Heart right ventricle (tissue), 16 donors: ENCODE measurements around the gene NOP16. TPM values are rescaled to one million over a fixed set of nuclear protein-coding genes. Genes with fewer than 3 reads are reported as not detected.
A peak's percentile ranks its signal among the peaks of the same experiment; 100 is the strongest.

Experiments
- ATAC-seq, 8 donors: fragments of 200-7000 bp; cut with Tn5 transposase; one replicate each; pipeline ENCODE4 v1.9.1; 2020; ENCODE audit warnings: mild to moderate bottlenecking in 8 of 8, moderate library complexity in 8 of 8, moderate number of reproducible peaks in 1 of 8
- DNase-seq, 2 donors: peaks; one replicate each; pipeline ENCODE4 v3.0.0-alpha.2; 2020
- H3K27ac ChIP-seq, 10 donors: fragments of 200-600 bp; sonication (generic) in 2 of 10; one replicate each; pipeline versions ENCODE4 v1.5.0 to v1.8.0; 2020 to 2022; ENCODE audit warnings: mild to moderate bottlenecking in 3 of 10
- H3K27me3 ChIP-seq, 7 donors: fragments of 200-600 bp; one replicate each; pipeline ENCODE4 v1.8.0; 2021 to 2022; ENCODE audit warnings: mild to moderate bottlenecking in 2 of 7
- H3K36me3 ChIP-seq, 9 donors: fragments of 200-600 bp; sonication (generic) in 1 of 9; one replicate each; pipeline versions ENCODE4 v1.5.0 to v1.8.0; 2020 to 2022; ENCODE audit warnings: mild to moderate bottlenecking in 2 of 9
- H3K4me1 ChIP-seq, 9 donors: fragments of 200-600 bp; sonication (generic) in 1 of 9; one replicate each; pipeline versions ENCODE4 v1.5.0 to v1.8.0; 2020 to 2022; ENCODE audit warnings: mild to moderate bottlenecking in 4 of 9
- H3K4me3 ChIP-seq, 10 donors: fragments of 200-600 bp; sonication (generic) in 2 of 10; one replicate each; pipeline versions ENCODE4 v1.5.0 to v1.8.0; 2020 to 2022; ENCODE audit warnings: mild to moderate bottlenecking in 7 of 10, moderate library complexity in 2 of 10
- H3K9me3 ChIP-seq, 11 donors: fragments of 200-600 bp in 10 of 11; sonication (generic) in 2 of 11; one replicate each; pipeline versions ENCODE4 v1.5.0 to v1.8.0; 2013 to 2022; ENCODE audit warnings: mild to moderate bottlenecking in 2 of 11, control low read depth in 1 of 11, moderate library complexity in 1 of 11
- CTCF ChIP-seq, 9 donors: fragments of 200-600 bp; sonication (generic) in 2 of 9; IDR thresholded peaks; one replicate each; pipeline versions ENCODE4 v1.5.0 to v1.8.0; 2021 to 2022; ENCODE audit warnings: antibody characterized with exemption in 9 of 9, mild to moderate bottlenecking in 5 of 9, moderate library complexity in 1 of 9
- WGBS, 2 donors: extraction: QIAGEN DNeasy Blood & Tissue Kit; methylation state at CpG; one replicate each; pipeline ENCODE4 v1.1.7; 2013; ENCODE audit warnings: inconsistent platforms in 1 of 2; 5-methylcytosine and 5-hydroxymethylcytosine counted together
- intact Hi-C, 10 donors: fragments of 100-400 bp; cut with DNase I; formaldehyde crosslinking; loops; one replicate each; pipeline versions ENCODE4 v1.11.1 to v1.14.2; 2022
- polyA plus RNA-seq, 2 donors: library from polyadenylated mRNA; stranded (reverse); fragments of 200-250 nt; gene quantifications; one replicate each; pipeline ENCODE4 v1.2.3, GENCODE V29; 2013
- total RNA-seq, 10 donors: library from RNA; stranded (reverse); fragmentation: NEBNext Ultra II Directional in 3 of 10; extraction: Animal tissue kit (Norgen Biotek cat#: 25700) in 3 of 10; gene quantifications; one replicate each; pipeline versions ENCODE4 v1.2.1 to v1.2.4, GENCODE V29; 2021 to 2023
- donor health status: Arrhythmogenic right ventricular cardiomyopathy.
- donor health status: ischemic (EF 13 %, LVEDD 7.1; RV severe dilation, severe dysfunction).
- donor health status: healthy with polysubstance abuse.
- donor health status: DM: no; HTN: yes; CAD: no.
- donor health status: DM: no; HTN: no; CAD: no.
- donor health status: ischemic (EF 25% LVEDD 6.9; RV normal size, moderate dysfunction).
- donor health status: ischemic (EF 25% LVEDD 5.7; RV mildly dilated, moderate dysfunction).
- donor health status: healthy.
- donor health status: DM: yes; HTN: yes; CAD: no.
- donor health status: Ischemic cardiomyopathy.
- donor health status: ischemic (EF 35%, LVEDD 5.7; RV mildly dilated, moderate dysfunction).
- donor health status: nonischemic (EF 11% LVEDD 7.7; RV severe dilation, severe dysfunction).
- donor health status: DM: yes; HTN: yes; CAD: no.
- donor health status: PGD.
- donor health status: ischemic (EF 29% LVEDD 5.4; RV normal size, mild dysfunction).
- donor health status: nonischemic (EF 23%, LVEDD 6.1; RV moderate dilation, normal function).

The NOP16 gene
- total and polyA plus RNA-seq, 12 donors, result 11.3 to 84.0 (median 19.1) TPM

GRCh38 chr5:176383961-176384360 lies 4.4 kb downstream of the NOP16 start:
- Histone ChIP-seq H3K4me3 (no peak overlapping the region), H3K9me3 (no peaks in the 10 kb centered on the region), H3K27ac (peak overlapping the region in 4 of 10 donors; percentile 20 to 46 (median 36)), H3K36me3 (peaks cover 0 to 64% (median 29%) of the 10 kb centered on the region in 9 donors), H3K27me3 (no peaks in the 10 kb centered on the region), H3K4me1 (peaks cover 6 to 37% (median 23%) of the 10 kb centered on the region in 9 donors)
- intact Hi-C loops, result loop anchor here in 1 of 10 donors (10.0 kb wide), 1 partner anchor 151 kb away; the partner anchor contains the start of gene RNF44
- no peak for TF ChIP-seq CTCF (IDR thresholded peaks at IDR 0.05)
- 85 to 86% methylated on average over 9 of the region's 9 CpGs for WGBS, 2 donors
- DNase-seq (no peak), ATAC-seq (no peak)

GRCh38 chr5:176383248-176383905 lies 5.0 kb downstream of the NOP16 start:
- Histone ChIP-seq H3K4me3 (no peak overlapping the region), H3K27ac (peak overlapping the region in 7 of 10 donors; percentile 15 to 46 (median 23)), H3K4me1 (peaks cover 6 to 37% (median 23%) of the 10 kb centered on the region in 9 donors), H3K27me3 (no peaks in the 10 kb centered on the region), H3K9me3 (no peaks in the 10 kb centered on the region), H3K36me3 (peaks cover 0 to 64% (median 29%) of the 10 kb centered on the region in 9 donors)
- ATAC-seq (no peak), DNase-seq (no peak)
- 63 to 81% methylated on average over 15 of the region's 15 CpGs for WGBS, 2 donors
- no peak for TF ChIP-seq CTCF (IDR thresholded peaks at IDR 0.05)
- intact Hi-C loops, result loop anchor here in 1 of 10 donors (10.0 kb wide), 1 partner anchor 151 kb away; the partner anchor contains the start of gene RNF44

GRCh38 chr5:176382721-176383120 lies 5.7 kb downstream of the NOP16 start:
- TF ChIP-seq CTCF (IDR thresholded peaks at IDR 0.05), result no peak
- Histone ChIP-seq H3K4me1 (peaks cover 6 to 33% (median 21%) of the 10 kb centered on the region in 9 donors), H3K27me3 (no peaks in the 10 kb centered on the region), H3K27ac (peak overlapping the region in 8 of 10 donors; percentile 20 to 95 (median 76)), H3K4me3 (no peak overlapping the region), H3K36me3 (peaks cover 0 to 64% (median 29%) of the 10 kb centered on the region in 9 donors), H3K9me3 (no peaks in the 10 kb centered on the region)
- intact Hi-C loops, result loop anchor here in 1 of 10 donors (10.0 kb wide), 1 partner anchor 152 kb away; the partner anchor contains the start of gene RNF44
- 76 to 92% methylated on average over 3 of the region's 3 CpGs for WGBS, 2 donors
- no peak for ATAC-seq
- no peak for DNase-seq

- Histone ChIP-seq H3K4me3 (no peak overlapping the region), H3K36me3 (peaks cover 0 to 64% (median 29%) of the 10 kb centered on the region in 9 donors), H3K27ac (peak overlapping the region; percentile 56 to 95 (median 85)), H3K4me1 (peaks cover 0 to 25% (median 14%) of the 10 kb centered on the region in 9 donors), H3K9me3 (no peaks in the 10 kb centered on the region), H3K27me3 (no peaks in the 10 kb centered on the region)
- intact Hi-C loops, result loop anchor here in 1 of 10 donors (10.0 kb wide), 1 partner anchor 153 kb away; the partner anchor contains the start of gene RNF44
- DNase-seq (no peak), ATAC-seq (peak in 6 of 8 donors; percentile 10 to 40 (median 29))
- TF ChIP-seq CTCF (IDR thresholded peaks at IDR 0.05), result no peak
- 58 to 79% methylated on average over 3 of the region's 3 CpGs for WGBS, 2 donors
These were observed 6.4 kb downstream of the NOP16 start for GRCh38 chr5:176381979-176382378.
